ENCODE results near the gene ATP5F1C. TPM values are rescaled to one million over a fixed set of nuclear protein-coding genes. Genes with fewer than 3 reads are reported as not detected.

ATP5F1C gene
- total and polyA plus RNA-seq, 4 donors = 133 to 262 (median 205) TPM

DNA sequence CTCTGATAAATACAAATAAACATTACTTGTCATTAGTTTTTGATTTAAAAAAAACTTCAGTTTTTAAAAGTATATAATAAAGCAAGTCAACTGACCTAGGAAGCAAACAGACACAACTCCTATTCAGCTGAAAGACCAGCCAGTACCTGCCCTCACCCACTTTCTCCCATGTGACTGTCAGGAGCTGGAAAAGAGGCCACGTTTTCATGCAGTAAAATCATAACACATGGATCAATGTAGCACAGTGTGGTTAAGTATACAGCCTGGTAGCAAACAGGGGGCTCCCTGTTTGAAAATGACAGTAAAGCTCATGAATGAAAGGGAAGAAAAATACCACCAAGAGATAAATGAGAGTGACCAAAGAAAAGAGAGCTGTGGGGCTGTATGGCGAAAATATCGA lies 21.7 kb upstream of the ATP5F1C start:
- Histone ChIP-seq H3K4me1 (ENCODE audit: control insufficient read depth in 4 of 4, insufficient read depth in 4 of 4, low read length in 3 of 4) (peaks cover 0 to 1% (median 0%) of the 10 kb centered on the region in 4 donors), H3K4me3 (ENCODE audit: low read depth in 1 of 3, low read length in 3 of 3) (no peak overlapping the region), H3K27ac (ENCODE audit: low read depth in 1 of 2, low read length in 2 of 2) (no peak overlapping the region), H3K9me3 (ENCODE audit: control insufficient read depth in 4 of 4, low read length in 3 of 4) (no peaks in the 10 kb centered on the region), H3K36me3 (ENCODE audit: control insufficient read depth in 4 of 4, insufficient read depth in 3 of 4, low read depth in 1 of 4, low read length in 3 of 4) (peaks cover 10 to 45% (median 30%) of the 10 kb centered on the region in 4 donors), H3K27me3 (ENCODE audit: control insufficient read depth in 4 of 4, insufficient read depth in 4 of 4, low read length in 3 of 4) (no peaks in the 10 kb centered on the region), H3K9ac (ENCODE audit: low read depth in 1 of 2, low read length in 2 of 2) (no peak overlapping the region)
- 90% methylated on average over 3 of the region's 3 CpGs for WGBS
- no peak for DNase-seq (ENCODE audit: low spot score)
- TF ChIP-seq HNF4G (IDR thresholded peaks at IDR 0.05) (no peak), RXRA (IDR thresholded peaks at IDR 0.05) (no peak), EGR1 (IDR thresholded peaks at IDR 0.05; ENCODE audit: low read depth in 2 of 2) (no peak), RAD21 (IDR thresholded peaks at IDR 0.05) (no peak), HNF4A (conservative IDR thresholded peaks at IDR 0.05) (no peak), FOXA1 (IDR thresholded peaks at IDR 0.05) (no peak), NR2F2 (IDR thresholded peaks at IDR 0.05) (no peak), YY1 (IDR thresholded peaks at IDR 0.05) (no peak), SP1 (IDR thresholded peaks at IDR 0.05) (no peak), FOXA2 (IDR thresholded peaks at IDR 0.05) (no peak)
- TF ChIP-seq, protein P1, sequence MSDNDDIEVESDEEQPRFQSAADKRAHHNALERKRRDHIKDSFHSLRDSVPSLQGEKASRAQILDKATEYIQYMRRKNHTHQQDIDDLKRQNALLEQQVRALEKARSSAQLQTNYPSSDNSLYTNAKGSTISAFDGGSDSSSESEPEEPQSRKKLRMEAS (IDR thresholded peaks at IDR 0.05) = no peak
- TF ChIP-seq, protein P2, sequence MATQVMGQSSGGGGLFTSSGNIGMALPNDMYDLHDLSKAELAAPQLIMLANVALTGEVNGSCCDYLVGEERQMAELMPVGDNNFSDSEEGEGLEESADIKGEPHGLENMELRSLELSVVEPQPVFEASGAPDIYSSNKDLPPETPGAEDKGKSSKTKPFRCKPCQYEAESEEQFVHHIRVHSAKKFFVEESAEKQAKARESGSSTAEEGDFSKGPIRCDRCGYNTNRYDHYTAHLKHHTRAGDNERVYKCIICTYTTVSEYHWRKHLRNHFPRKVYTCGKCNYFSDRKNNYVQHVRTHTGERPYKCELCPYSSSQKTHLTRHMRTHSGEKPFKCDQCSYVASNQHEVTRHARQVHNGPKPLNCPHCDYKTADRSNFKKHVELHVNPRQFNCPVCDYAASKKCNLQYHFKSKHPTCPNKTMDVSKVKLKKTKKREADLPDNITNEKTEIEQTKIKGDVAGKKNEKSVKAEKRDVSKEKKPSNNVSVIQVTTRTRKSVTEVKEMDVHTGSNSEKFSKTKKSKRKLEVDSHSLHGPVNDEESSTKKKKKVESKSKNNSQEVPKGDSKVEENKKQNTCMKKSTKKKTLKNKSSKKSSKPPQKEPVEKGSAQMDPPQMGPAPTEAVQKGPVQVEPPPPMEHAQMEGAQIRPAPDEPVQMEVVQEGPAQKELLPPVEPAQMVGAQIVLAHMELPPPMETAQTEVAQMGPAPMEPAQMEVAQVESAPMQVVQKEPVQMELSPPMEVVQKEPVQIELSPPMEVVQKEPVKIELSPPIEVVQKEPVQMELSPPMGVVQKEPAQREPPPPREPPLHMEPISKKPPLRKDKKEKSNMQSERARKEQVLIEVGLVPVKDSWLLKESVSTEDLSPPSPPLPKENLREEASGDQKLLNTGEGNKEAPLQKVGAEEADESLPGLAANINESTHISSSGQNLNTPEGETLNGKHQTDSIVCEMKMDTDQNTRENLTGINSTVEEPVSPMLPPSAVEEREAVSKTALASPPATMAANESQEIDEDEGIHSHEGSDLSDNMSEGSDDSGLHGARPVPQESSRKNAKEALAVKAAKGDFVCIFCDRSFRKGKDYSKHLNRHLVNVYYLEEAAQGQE (IDR thresholded peaks at IDR 0.05) = no peak
- TF ChIP-seq, protein P3, sequence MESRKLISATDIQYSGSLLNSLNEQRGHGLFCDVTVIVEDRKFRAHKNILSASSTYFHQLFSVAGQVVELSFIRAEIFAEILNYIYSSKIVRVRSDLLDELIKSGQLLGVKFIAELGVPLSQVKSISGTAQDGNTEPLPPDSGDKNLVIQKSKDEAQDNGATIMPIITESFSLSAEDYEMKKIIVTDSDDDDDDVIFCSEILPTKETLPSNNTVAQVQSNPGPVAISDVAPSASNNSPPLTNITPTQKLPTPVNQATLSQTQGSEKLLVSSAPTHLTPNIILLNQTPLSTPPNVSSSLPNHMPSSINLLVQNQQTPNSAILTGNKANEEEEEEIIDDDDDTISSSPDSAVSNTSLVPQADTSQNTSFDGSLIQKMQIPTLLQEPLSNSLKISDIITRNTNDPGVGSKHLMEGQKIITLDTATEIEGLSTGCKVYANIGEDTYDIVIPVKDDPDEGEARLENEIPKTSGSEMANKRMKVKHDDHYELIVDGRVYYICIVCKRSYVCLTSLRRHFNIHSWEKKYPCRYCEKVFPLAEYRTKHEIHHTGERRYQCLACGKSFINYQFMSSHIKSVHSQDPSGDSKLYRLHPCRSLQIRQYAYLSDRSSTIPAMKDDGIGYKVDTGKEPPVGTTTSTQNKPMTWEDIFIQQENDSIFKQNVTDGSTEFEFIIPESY (IDR thresholded peaks at IDR 0.05) = no peak

DNA sequence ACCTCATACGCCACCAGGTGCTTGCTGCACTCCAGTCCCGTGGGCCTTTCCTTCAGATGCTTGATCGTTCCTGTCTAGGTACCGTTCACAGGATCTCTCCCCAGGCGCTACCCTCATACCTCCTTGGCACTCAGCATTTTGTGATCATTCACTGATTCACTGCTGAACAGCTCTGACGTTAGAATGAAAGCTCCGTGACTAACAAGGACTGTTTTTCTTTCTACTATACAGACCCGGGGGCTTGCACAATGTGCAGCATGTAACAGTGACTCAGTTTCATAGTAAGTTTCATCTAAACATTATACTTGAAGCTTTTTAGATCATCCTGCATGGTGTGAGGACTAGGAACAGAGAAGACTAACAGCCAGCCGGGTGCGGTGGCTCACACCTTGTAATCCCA lies 20.8 kb upstream of the ATP5F1C start:
- H3K27me3 ChIP-seq (ENCODE audit: control insufficient read depth in 4 of 4, insufficient read depth in 4 of 4, low read length in 3 of 4) = no peaks in the 10 kb centered on the region
- no peak overlapping the region for H3K4me3 ChIP-seq (ENCODE audit: low read depth in 1 of 3, low read length in 3 of 3)
- no peak overlapping the region for H3K9ac ChIP-seq (ENCODE audit: low read depth in 1 of 2, low read length in 2 of 2)
- TF ChIP-seq, protein P3 (IDR thresholded peaks at IDR 0.05) = no peak
- no peak for TF ChIP-seq FOXA1 (IDR thresholded peaks at IDR 0.05)
- TF ChIP-seq FOXA2 (IDR thresholded peaks at IDR 0.05) = no peak
- TF ChIP-seq, protein P2 (IDR thresholded peaks at IDR 0.05) = no peak
- TF ChIP-seq YY1 (IDR thresholded peaks at IDR 0.05) = no peak
- TF ChIP-seq NR2F2 (IDR thresholded peaks at IDR 0.05) = no peak
- TF ChIP-seq, protein P4, sequence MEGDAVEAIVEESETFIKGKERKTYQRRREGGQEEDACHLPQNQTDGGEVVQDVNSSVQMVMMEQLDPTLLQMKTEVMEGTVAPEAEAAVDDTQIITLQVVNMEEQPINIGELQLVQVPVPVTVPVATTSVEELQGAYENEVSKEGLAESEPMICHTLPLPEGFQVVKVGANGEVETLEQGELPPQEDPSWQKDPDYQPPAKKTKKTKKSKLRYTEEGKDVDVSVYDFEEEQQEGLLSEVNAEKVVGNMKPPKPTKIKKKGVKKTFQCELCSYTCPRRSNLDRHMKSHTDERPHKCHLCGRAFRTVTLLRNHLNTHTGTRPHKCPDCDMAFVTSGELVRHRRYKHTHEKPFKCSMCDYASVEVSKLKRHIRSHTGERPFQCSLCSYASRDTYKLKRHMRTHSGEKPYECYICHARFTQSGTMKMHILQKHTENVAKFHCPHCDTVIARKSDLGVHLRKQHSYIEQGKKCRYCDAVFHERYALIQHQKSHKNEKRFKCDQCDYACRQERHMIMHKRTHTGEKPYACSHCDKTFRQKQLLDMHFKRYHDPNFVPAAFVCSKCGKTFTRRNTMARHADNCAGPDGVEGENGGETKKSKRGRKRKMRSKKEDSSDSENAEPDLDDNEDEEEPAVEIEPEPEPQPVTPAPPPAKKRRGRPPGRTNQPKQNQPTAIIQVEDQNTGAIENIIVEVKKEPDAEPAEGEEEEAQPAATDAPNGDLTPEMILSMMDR (IDR thresholded peaks at IDR 0.05; ENCODE audit: low read depth, low read length, missing input control) = no peak
- TF ChIP-seq, protein P1 (IDR thresholded peaks at IDR 0.05) = no peak
- TF ChIP-seq RAD21 (IDR thresholded peaks at IDR 0.05) = no peak
- TF ChIP-seq EGR1 (IDR thresholded peaks at IDR 0.05; ENCODE audit: low read depth in 2 of 2) = no peak
- TF ChIP-seq HNF4G (IDR thresholded peaks at IDR 0.05) = no peak
- H3K4me1 ChIP-seq (ENCODE audit: control insufficient read depth in 4 of 4, insufficient read depth in 4 of 4, low read length in 3 of 4) = no peaks in the 10 kb centered on the region
- no peak overlapping the region for H3K27ac ChIP-seq (ENCODE audit: low read depth in 1 of 2, low read length in 2 of 2)
- no peaks in the 10 kb centered on the region for H3K9me3 ChIP-seq (ENCODE audit: control insufficient read depth in 4 of 4, low read length in 3 of 4)
- WGBS = 97% methylated on average over 10 of the region's 10 CpGs
- no peak for DNase-seq (ENCODE audit: low spot score)
- peaks cover 9 to 37% (median 27%) of the 10 kb centered on the region in 4 donors for H3K36me3 ChIP-seq (ENCODE audit: control insufficient read depth in 4 of 4, insufficient read depth in 3 of 4, low read depth in 1 of 4, low read length in 3 of 4)

Measured in liver (tissue), 9 donors.